Stimulated activated CD4-positive, alpha-beta T cell treated with anti-CD3 and anti-CD28 coated beads, Interleukin-12 subunit alpha, Interleukin-12 subunit beta, amount 100 ng/mL, for 24 hours (primary cell): ENCODE data around the gene FOXN3.
"Not testable (repeated sequence)": the region's sequence is repeated elsewhere in the genome, so short reads cannot be mapped to it uniquely, and the experiment has no call there.

Source experiments
- DNase-seq, 2 experiments: peaks; one replicate each; pipeline ENCODE4 v3.0.0-alpha.2; 2020; ENCODE audit warnings: low read depth in 2 of 2

The FOXN3 gene

GRCh38 chr14:89250655-89250975, 166.4 kb downstream of the FOXN3 start:
- not testable (repeated sequence) for DNase-seq

DNA sequence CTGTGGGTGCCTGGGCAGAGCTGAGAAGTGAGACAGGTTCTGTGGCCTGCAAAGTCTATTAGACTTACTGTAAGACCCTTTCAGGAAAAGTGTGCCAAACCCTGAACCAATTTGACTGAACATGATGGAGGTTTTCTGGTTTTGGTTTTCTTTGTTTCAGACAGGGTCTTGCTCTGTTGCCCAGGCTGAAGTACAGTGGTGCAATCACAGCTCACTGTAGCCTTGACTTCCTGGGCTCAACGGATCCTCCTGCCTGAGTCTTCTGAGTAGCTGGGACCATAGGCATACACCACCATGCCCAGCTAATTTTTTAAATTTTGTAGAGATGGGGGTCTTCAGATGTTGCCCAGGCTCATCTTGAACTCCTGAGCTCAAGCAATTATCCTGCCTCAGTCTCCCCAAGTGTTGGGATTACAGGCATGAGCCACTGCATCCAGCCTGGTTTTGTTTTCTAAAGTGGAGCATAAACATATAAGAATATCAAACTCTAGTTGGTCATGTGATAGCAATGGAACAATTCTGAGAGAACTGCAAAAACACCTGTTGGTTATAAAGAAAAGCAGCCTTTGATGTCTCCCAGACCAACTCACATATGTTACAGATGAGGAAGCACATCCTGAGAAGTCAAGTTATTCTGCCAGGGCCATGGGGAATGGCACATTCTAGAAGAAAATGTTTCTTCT, 166.9 kb downstream of the FOXN3 start:
- no peak for DNase-seq

DNA sequence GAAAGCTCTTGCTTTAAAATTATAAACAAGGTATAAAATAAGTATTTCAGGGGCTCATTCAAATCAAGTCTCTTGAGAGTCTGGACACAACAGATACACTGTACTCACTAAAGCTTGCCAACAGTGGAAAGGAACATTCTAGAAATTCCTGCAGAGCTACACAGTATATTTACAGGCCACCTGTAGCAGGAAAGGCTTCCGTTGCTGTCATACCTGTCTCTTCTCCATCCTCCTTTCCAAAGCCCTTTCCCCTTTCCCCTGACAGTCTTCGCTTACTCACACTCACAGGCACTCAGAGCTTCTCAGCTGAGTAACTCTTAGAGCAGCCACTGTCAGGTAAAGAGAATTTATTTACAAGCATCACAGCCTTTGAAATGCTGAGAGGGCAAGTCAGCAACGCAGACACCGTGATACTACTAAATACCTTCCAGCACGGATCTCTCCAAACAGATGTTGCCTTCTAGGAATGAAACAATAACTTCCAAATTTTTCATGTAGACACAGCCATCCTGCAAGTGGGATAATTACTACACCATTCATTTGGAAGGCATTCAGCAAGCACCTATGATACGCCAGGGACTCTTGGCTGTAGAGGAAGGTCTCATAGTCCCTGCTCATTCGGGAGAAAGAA, 167.9 kb downstream of the FOXN3 start:
- DNase-seq = no peak

DNA sequence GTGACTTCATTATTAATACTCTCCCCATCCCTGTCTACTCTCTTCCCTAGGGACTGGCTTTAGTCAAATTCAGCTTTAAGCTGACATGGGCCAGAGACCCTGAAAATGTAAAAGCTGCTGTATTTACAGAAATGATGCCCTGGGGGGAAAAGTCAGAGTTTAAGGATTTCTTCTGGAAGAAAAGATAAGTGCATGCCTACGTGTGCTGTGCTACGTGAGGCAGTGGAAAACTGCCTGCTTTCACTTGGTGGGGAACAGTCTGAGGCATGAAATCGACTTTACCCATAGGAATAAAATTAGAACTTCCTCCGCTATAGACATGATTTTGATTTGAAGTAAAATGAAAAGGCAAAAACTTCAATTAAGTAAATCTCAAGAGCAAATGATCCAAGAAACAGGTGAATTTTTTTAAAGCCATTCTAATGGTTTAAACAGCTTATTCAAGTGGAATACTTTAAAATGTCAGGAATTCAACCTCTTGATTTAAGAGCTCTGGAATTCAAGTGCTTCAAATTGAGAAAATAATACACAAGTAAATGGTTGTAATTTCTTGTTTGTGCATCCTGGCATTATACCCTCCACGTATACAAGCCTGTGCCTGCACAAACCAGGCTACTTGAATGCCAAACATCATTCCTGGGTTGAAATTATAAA, 168.5 kb downstream of the FOXN3 start:
- DNase-seq = no peak

DNA sequence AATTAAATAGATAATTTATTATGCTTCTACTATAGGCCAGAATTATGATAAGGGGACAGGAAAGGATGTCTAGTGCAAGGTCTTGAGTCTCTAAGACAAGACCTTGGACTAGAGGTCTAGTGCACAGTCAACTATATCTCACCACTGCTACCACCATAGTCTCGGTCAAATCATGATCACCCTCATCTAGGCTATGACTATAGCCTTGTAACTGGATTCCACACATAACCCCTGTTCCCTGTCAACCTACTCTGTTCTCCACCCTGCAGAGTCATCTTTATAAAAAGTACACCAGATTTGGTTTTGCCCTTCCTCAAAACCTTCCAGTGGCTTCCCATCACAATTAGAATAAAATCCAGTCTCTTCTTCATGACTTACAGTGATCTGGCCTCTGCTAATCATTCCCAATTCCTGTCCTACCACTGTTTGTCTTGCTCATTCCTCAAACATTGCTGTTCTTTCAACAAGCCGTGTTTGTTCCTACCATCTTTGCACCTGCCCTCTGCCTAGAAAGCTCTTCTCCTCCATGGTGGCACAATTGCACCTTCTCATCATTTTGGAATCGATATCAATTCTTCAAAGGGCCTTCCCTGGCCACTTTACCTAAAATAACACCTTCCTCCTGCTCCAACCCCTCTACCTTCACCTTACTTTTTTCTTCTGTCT, 169.4 kb downstream of the FOXN3 start:
- DNase-seq = no peak

GRCh38 chr14:89246290-89246689, 170.7 kb downstream of the FOXN3 start:
- DNase-seq = no peak

- DNase-seq = no peak
Measured at GRCh38 chr14:89245802-89246201, 171.2 kb downstream of the FOXN3 start.

GRCh38 chr14:89244720-89245119, 172.3 kb downstream of the FOXN3 start:
- no peak for DNase-seq

GRCh38 chr14:89243741-89244140, 173.3 kb downstream of the FOXN3 start:
- DNase-seq = no peak

GRCh38 chr14:89243286-89243685, 173.7 kb downstream of the FOXN3 start:
- DNase-seq = no peak

GRCh38 chr14:89242652-89243279, 174.3 kb downstream of the FOXN3 start:
- DNase-seq = no peak

GRCh38 chr14:89241934-89242651, 174.9 kb downstream of the FOXN3 start:
- no peak for DNase-seq

DNA sequence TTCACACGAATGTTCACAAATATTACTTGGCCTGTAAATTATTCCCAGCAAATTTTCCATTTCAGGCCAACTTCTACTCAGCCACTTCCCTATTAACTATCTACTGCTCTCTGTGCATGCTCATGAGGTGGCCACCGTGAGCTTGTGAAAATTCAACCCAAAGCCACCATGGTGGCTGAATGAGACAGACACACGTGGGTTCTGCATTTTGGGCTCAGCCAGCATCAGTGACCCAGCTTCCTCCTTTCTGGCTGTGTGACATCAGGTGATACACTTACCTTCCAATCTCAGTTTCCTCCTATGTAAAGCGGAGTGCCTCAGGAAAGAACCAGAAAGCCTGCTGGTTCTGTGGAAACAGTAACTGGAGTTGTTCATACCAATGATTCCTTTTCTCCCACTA, 175.8 kb downstream of the FOXN3 start:
- DNase-seq = no peak

GRCh38 chr14:89240414-89240813, 176.6 kb downstream of the FOXN3 start:
- no peak for DNase-seq

- no peak for DNase-seq
Measured at GRCh38 chr14:89239023-89239422, 178.0 kb downstream of the FOXN3 start.

- DNase-seq = no peak
Measured at GRCh38 chr14:89237921-89238529, 179.0 kb downstream of the FOXN3 start.

GRCh38 chr14:89236851-89237250, 180.2 kb downstream of the FOXN3 start:
- no peak for DNase-seq

DNA sequence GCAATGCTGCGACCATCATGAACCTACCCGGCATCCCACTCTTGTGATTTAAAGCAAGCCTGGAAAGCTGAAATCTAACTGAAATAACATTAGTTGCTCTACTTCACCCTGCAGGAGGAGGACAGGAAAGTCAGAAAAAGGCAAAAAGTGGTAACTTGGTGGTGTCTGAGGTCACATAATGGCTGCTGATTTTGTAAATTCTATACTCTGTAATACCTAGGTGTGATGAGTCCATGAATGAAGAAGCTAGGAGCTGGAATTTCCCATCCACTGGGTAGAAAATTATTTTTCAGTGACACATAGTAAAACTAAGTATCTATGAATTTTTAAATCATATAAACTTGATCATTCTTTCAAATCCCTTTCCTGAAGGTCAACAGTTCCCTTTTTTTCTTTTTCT, 183.8 kb downstream of the FOXN3 start:
- no peak for DNase-seq

DNA sequence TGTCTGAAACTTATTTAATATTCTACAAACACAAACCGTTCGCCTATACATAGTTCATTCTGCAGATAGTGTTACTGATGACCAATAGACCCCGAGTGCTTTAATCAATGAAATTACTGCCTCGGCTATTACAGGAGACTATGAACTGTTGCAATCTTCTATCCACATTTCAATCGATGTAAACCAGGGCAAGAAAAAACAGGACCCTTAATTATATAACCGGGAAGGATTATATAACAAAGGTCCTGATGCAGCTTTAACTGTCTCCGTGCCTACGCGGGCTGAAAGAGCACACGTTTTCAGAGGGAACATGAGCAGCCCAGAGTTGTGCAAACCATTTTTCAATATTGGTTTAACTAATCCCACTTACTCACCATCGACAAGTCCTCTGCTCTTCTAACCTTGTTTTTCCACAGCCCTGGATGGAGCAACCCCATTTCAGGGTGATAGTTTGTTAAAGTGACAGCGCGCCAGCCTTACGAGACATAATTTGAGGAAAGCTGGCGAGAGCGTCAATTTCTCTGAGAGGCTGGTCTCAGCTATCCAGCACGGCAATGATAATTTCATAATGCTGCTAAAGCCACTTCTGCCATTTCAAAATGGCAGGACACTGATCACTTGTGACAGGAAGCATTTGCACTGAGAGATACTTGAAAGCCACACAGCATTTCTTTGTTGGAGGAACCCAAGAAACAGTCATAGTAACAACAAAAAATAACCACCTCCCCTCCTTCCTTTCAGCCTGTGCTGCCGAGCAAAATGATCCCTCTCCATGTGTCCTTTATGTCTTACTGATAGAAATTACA, 184.6 kb downstream of the FOXN3 start:
- DNase-seq = no peak

DNA sequence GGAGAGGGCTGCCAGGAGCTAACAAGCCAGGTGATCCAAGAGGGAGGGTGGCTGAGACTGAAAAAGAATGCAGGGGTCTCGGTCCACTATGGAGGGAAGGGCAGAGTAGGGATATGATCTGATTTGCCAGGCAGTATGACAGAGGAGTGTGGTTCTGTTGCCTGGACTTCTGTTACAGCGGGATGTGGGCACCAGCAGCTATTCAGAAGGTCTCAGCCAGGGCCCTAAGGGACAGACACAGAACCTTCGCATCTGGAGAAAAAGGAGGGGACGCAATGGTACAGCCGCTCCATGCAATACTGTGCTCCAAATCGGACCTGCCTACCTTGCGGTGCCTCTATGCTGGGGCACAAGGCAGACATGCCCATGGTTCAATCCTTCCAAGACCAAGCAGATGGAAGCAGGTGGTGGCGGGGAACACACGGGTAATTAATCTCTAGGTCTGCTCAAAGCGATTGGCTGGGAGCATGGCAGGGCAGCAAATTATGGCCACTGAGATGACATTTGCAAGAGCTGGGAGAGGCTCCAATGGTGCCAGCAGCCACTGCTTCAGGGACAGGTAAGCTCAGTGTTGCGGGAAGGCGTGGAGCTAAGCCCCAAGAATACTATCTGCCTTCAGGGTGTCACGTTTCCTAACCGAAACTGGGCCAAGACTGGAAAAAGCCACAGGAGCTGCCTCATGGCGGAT, 185.5 kb downstream of the FOXN3 start:
- no peak for DNase-seq
